NCI-H2227 treated with DMSO at 0.1 percent for 48 hours (cell line): ENCODE measurements around the gene NUDT14.
A peak's percentile ranks its signal among the peaks of the same experiment; 100 is the strongest.

Experiments used
- DNase-seq: peaks from one replicate; lab custom pipeline; 2025; lab: John Stamatoyannopoulos, UW

Gene NUDT14

DNA sequence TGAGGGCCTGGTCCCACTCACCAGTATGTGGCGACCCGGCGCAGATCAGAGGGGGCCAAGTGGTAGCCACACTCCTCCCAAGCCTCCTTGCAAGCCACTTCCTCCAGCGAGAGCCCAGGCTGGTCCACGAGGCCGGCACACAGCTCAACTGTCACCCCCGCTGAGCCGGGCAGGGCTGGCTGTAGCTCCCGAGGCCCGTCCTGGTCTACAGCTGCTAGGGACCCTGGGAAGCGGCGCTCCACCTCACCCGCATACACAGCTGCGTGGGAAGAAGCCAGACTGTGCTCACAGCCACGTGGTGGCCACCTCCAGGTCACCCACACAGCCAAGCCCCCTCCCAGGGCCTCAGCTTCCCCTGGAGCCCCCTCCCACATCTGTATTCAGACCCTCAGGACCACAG lies 4.6 kb downstream of the NUDT14 start:
- no peak for DNase-seq

DNA sequence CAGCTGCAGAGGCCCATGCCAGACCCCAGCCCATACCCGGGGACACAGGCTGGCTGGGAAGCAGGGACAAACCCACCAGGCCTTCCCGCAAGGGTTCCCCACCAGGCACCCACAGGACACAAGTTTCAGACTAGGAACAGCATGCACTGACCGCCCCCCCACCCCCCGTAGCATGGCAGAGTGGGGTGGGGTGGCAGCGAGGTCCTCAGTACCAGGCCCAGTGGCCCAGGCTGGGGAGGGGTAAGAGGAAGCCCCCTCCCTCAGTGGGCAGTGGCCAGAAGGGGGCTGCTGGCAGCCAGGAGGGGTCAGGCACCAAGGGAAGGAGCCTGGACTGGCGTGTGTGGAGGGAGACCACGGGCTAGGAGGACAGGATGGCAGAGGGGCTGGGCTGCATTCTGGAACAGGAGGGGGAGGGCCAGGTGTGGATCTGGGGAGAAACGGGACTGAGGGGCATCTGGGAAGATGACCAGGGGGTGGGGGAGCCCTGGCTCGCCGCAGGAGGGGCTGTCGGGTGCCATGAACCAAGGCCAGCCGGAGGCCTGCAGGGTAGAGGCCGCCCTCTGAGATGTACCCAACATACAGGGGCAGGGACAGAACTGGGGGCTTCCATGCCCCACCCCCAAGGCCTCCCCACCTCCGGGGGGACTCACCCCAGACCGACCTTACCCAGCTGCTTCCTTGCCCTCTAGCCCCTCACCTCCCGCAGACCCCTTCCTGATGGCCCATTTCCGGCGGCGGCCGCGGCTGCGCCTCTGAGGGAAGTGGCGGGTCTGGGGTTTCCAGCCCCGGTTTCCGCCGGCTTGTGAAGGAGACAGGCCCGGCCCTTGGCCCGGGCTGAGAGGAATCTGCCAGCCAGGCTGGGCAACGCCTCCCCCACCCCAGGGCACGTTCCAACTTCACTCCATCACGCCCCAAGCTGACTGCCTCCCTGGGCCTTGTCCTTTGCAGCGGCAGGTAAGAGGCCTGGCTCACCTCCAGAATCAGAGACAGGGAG lies 6.9 kb downstream of the NUDT14 start:
- no peak for DNase-seq

DNA sequence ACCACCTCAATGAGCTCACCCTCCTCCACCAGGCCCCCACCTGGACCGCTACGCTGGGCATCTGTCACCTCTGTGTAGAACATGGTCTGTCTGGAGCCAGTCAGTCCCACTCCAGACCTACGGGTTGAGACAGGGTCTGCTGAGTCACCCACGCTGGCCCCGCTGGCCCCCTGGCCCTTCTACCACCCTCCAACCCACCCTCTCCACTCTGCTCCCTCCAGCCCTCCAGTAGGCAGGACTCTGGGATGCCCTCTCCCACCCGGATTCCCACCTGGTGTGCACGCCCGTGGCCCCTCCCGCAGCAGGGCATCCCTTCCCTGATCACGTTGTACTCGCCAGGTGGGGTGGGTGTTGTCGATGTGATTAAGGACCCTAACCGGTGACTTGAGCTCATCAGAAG lies 8.0 kb downstream of the NUDT14 start:
- DNase-seq = no peak

DNA sequence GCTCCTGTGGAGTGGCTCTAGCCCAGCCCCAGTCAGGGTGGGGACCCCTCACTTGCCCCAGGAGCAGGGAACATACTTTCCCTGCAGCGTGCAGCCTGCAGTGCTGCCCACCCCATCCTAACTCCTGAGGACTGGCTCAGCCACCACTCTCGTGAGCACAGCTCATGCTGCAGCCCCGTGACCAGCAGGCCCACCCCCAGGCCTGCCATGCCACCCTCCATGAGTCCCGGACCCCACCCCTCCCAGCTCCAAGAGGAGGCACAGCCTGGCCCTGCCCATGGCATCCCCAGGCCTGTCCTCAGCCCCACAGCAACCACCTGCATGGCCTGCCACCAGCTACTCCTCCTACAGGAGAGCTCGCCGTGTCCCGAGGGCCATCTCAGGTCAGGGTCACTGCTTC lies 8.6 kb downstream of the NUDT14 start:
- no peak for DNase-seq

DNA sequence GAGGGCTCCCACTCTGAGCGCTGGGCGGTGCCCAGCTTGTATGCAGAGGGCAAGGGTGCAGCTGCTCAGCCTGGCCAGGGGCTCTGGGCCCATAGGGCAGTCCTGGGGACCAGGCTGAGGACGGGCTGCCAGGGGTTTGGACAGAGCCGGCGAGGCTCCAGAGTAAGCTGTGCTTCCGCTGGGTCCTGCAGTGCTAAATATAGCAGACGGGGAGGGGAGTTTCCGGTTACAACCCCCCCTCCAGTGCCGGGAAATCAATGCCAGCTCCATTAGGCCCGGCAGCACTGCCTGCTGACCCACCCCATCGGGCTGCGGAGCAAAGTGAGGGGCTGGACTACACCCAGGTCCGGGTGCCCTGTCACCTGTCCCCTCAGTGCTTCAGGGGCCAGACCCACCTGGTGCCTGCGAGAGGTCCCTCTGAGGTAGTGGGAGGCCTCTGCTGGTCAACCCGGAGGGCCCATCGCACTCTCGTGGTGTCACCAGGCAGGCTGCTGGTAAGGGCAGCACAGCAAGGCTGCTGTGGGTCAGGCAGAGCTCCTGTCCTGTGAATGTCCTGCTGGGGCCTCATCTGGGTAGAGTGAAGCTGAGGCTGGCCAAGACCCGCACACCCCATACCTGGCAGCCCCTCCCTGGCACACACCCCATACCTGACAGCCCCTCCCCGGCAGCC lies 10.0 kb downstream of the NUDT14 start:
- DNase-seq = peak; percentile 39

DNA sequence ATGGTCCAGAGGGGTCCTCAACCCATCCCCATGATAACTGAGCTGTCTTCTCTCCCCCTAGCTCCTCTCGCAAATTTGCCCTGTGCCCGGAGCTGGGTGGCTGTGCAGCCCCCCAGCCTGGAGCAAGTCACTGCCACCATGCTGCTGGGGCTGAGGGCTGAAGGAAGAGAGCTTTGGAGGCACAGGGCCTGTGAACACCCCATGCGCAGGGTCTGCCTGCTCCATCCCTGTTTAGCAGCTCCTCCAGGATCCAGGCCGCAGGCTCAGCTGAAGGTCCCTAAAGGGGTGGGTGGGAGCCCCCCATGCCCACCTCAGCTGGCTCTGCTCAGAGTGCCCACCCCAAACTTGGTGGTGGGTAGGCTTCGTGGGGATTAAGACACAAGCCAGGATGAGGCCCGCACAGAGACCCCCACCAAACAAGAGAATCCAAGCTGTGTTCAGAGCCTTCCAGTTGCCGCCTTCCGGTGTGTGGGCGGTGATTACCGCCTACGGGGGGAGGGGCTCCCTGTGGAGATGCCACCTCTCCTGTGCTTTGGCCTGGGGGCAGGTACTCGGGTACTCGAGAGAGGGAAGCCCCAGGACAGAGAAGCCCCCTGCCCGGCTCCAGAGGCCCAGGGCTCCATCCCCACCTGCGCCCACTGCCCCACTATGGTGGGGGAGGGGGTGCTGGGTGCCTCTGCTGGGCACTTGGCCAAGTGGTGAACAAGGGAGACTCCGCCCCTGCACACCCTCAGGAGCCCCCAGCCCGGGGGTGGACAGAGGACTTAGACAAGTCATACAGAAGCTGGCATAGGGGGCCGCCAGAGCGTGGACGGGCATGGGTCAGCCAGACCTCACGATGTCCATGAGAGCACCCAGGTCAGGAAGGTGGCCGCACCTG lies 11.1 kb downstream of the NUDT14 start:
- no peak for DNase-seq

DNA sequence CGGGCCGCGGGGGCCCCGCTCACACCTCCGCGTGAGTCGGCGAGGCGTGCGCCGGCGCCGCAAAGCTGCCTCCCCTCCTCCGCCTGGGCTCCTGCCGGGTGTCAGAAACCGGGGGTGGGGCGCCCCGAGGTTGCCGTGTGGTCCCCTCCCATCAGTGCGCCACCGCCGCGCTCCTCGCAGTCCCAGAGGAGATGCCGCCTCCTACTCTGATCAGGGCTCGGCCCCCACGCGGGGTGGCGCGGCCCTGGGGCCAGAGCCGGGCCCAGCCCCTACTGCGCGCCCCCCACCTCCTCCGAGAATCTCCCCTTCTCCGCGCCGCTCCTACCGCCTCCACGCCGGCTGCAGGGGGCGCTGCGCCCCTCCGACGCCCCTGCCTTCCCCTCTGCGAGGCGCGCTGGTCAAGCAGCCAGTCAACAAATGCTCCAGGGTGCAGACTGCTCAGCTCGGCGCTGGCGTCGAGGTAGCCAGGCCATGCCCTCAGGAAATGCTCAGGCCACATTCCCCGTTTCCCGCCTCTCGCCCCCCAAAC lies 12.1 kb downstream of the NUDT14 start:
- DNase-seq = no peak

DNA sequence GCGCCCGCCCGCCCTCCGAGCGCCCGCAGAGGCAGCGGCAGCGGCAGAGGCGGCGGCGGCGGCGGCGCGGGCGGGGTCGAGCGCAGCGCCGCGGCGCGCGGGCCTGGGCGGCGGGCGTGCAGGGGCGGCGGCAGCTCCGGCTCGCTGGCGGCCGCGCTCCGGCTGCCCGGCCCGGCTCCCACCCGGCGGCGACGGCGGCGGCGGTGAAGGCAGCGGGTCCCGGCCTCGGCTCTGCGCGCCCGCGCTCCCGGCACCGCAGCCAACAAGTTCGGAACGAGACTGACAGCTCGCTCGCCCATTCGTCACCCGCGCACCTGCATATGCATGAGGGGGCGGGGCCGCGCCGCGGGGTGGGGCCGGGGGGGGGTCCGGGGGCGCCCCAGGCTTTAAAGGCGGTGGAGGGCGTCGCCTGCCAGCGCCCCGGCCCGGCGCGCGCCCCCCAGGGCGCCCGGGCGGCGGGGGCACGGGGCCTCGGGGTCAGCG lies 12.6 kb downstream of the NUDT14 start, which contains the start of gene JAG2:
Gene JAG2, minus strand, starts transcription at position 281 of the 483 bp plus-strand sequence. CDS start 356 bp downstream, outside the sequence.
- peak; percentile 24 for DNase-seq

DNA sequence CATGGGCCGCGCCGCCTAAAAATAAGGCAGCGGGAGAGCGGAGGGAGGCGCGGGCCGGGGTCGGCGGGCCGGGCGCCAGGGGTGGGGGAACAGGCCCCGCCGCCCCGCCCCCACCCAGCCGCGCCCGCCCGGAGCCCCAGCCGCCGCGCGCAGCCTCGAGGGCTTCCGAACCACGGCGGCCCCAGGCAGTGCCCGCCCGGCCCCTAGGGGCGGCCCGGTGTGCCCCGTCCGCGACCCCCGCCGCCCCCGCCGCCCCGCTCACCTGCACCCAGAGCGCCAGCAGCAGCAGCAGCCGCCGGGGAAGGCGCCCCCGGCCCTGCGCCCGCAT lies 13.1 kb downstream of the NUDT14 start:
- DNase-seq = no peak

DNA sequence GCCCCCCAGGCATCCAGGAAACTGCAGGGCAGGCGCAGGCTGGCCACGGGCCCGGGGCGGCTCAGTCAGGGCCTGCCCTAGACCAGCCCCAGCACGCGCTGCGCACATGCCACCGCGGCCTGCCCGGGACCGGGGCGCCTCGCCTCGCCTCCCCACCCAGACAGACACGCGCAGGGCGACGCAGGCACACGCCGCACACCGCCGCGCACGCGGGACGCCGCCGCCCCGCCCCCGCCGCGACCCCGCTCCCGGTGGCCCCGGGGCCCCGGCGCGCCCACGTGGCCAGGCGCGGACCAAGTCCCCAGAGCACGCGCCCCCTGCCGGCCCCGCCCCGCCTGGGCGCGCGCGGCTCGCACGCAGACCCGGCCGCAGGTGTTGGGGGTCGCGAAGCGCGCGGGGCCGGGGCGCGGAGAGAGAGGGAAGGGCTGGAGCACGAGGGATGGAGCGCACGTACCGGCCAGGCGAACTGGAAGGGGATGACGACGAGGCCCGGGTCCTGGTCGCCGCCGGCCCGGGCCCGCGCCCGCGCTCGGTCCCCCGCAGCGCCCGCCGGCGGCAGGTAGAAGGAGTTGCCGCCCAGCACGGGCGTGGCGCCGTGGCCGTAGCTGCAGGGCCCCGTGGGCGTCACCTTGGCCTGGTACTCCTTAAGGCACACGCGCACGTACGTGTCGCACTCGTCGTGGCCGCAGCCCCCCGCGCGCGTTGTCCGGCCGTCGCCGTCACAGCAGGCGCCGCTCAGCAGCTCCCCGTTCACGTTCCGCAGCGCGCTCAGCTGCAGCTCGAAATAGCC lies 13.6 kb downstream of the NUDT14 start:
- no peak for DNase-seq

DNA sequence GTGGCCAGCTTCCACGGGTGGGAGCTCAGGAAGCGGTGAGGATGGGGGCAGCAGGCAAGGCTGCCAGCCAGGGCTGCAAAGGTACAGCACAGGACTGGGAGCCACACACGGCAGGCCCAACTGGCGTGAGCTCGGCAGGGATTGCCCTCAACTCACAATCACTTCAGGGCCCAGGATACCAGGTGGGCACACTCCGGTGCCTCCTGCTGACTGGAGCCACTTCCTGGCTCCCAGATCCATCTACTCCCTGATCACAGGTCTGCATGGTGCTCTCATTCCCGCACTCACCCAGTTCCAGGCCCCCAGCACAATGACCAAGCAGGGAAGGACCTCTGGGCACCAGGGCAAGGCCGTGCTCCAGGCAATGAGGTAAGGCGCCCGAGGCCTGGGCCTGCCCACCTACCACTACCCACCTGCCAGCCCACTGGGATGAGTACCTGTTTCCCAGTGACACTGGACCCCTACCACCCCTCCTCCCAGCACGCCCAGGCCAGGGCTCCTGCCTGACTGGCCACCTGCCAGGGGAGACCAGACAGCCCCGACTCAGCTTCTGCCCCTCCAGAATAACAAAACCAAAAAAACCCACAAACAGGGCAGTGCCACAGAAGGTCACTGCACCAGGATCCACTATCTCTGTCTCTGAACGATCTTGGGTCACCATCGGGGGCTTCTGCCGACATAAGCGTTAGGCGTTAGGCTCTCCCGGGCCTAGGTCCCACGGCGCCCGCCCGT lies 14.4 kb downstream of the NUDT14 start:
- no peak for DNase-seq

DNA sequence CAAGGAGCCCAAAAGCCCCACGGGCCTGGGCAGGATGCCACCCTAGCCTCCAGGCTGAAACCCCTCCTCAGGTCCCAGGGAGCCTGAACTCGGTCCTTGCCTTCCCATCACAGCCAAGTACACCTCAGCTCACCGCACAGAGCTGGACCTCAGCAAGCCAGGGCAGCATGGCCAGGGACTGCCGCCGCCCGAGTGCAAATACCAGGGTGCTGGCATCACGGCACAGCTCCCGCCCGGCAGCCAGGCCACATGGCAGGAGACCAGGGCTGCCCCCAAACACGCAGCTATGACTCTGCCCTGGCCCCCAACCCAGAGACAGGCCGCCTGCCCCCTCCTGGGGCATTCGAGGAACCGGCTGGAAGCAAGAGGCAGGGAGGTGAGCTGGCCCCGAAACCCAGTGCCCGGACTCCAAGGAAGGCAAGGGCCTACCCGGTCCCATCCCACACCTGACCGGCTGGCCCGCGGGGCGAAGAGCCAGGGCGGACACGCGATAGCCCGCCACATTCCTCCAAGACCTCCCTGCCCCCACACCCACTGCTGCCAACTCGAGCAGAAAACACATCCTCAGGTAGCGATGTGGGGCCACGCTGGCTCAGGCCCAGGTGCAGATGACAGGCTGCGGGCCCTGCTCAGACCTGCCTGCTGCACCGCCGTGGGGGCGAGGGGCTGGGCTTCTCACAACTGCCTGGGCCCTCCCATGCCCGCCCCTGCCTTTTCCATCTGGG lies 15.2 kb downstream of the NUDT14 start:
- DNase-seq = no peak

DNA sequence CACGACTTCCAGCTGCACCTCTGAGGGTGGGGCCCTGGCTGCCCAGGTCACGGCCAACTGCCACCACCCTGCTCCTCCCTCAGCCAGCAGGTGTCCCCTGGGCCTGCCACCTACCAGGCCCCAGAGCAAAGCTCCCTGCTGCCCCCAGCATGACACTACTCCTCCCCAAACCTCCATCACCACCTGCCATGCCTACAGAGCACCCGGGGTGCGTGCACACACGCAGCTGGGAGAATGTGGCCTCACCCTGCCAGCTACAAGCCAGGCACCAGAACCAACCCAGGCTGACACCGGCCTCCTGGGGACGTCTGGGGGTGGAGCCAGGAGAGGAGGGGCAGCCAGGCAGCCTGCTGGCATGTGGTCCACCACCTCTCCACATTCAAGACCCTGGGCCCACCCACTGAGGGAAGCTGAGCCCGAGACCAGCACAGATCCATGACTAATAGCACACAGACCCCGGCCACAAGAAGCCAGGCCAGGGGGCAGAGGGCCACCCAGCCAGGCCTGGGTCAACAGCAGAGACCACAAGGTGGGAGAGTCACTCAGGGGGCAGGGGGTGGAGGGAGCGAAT lies 15.9 kb downstream of the NUDT14 start:
- no peak for DNase-seq

DNA sequence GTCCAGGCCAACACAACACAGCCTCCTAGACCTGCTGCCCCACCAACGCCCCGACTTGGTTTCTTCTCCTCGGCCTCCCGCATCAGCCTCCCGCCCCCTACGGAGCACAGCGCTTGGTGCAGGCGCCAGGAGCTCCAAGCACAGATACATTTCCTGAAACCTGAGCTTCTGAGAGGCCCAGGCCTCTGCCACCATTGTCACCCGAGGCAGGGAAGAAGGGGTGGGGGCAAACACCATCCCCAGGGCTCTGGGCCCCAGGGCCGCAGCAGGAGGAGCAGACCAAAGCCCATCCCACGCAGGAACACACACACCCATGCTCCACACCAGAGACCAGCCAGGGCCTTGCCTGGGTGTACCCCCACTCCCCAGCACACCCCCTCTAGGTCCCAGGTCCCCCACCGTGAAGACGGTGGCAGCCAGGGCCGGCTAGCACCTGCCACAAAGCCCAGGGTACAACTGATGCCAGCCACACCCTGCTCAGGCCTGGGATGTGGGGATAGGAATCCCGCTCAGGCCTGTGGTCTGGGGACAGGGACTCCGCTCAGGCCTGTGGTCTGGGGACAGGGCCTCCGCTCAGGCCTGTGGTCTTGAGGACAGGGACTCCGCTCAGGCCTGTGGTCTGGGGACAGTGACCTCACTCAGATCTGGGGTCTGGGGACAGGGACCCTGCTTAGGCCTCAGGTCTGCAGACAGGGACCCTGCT lies 17.9 kb downstream of the NUDT14 start:
- DNase-seq = no peak

DNA sequence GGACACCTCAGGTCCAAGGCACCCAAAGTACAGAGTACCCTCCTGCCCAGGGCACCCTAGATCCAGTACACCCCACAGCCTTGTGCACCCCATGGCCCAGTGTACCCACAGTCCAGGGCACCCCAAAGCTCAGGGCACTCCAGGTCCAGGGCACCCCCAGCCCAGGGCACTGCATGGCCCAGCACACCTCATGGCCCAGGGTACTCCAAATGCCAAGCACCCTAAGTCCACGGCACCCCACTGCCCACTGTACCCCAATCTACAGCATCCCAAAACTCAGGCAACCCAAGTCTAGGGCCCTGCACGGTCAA lies 18.5 kb downstream of the NUDT14 start:
- no peak for DNase-seq

DNA sequence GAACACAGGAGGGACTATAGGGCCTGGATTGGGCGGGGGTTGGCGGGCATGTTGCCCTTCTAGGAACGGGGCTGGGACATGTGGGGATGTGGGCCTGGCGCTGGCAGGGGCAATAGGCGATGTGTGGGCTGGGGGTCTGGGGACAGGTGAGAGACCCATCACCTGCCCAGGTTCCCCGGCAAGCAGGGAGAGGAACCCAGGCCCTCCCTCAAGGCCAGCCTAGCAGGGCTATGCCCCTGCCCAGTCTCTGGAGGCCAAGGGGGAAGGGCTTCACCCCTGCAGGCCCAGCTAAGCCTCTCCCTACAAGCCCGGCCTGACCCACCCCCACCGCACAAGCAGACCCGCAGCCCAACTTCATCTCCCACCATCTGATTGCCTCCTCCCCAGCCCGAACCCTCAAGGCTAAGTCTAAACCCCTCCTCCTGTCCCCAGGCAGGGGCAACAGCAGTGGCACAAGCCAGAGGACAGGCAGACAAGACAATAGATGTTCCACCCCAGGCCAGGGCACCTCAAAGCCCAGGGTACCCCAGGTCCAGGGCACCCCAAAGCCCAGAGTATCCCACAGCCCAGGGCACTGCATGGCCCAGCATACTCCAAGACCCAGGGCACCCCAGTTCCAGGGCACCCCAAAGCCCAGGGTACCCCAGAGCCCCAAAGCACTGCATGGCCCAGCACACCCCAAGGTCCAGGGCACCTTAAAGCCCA lies 19.0 kb downstream of the NUDT14 start:
- no peak for DNase-seq

DNA sequence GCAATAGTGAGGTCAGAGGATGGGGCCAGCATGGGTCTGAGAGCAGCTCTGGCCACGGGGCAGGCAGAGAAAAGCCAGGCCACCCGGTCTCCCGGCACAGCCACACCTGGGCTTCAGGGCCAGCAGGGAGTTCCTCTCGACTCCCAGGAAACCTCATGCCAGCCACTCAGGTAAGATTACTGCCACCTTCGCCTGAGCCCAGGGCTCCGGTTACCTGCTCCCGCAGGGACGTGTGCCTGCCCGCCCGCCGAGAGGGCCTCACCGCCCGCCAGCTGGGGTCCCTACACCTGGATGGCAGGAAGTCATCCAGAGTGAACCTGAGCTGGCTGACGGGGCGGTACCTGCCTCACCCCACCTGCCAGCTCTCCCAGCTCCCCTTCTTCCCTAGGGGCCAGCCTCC lies 19.8 kb downstream of the NUDT14 start:
- DNase-seq = no peak

DNA sequence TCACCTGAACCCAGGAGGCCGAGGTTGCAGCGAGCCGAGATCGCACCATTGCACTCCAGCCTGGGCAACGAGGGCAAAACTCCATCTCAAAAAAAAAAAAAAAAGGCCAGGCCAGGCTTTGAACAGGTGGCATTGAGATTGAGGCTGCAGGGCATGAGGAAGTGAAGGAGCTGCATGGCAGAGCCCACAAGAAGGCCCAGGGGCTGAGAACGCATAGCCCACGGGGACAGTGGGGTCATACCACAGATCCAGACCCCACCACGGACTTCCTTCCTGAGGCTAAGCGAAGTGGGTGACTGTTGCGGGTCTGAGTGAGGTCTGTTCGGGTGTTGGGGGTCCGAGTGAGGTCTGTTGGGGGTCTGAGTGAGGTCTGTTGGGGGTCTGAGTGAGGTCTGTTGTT lies 20.3 kb downstream of the NUDT14 start:
- no peak for DNase-seq
